SK-N-MC (cell line): ENCODE measurements around the gene SETDB1.

Experiments used
- EZH2 ChIP-seq: fragments of 200-600 bp; sonication (generic); IDR thresholded peaks from one replicate; pipeline ENCODE4 v1.6.1; 2017; ENCODE audit warnings: antibody characterized with exemption
- FOXP2 ChIP-seq: optimal IDR thresholded peaks from 2 replicates; pipeline ENCODE3; 2011; ENCODE audit warnings: mild to moderate bottlenecking, moderate library complexity; ENCODE audit not compliant: insufficient read depth; ENCODE audit errors: extremely low read length, control extremely low read depth
- POLR2AphosphoS5 ChIP-seq: IDR thresholded peaks from 2 replicates; pipeline ENCODE4 v1.6.1; 2012; ENCODE audit warnings: mild to moderate bottlenecking, low read depth, low read length, borderline replicate concordance

DNA sequence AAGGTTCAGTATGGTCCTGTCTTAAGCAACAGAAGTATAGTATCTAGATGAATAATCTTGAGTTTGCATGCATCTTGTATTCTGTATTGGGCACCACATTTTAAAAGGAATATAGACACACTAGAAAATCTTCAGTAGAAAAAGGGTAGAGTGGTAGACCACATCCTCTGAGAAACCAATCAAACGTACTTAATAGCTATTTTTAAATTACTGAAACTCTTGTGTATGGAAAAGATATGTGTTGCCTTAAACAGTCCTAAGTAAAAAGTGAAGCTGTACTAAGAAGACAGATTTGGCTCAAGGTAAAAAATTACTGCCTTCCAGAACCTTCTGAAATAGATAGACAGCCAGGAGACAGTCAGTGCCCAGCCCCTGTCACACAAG lies 36.1 kb upstream of the SETDB1 start:
- no peak for TF ChIP-seq FOXP2
- TF ChIP-seq EZH2 = no peak
- TF ChIP-seq POLR2AphosphoS5 = no peak
